Measurements from ENCODE around the gene QPRT. TPM values are rescaled to one million over a fixed set of nuclear protein-coding genes. Genes with fewer than 3 reads are reported as not detected.
"Not testable (repeated sequence)": the region's sequence is repeated elsewhere in the genome, so short reads cannot be mapped to it uniquely, and the experiment has no call there.

The QPRT gene
- 10 to 100 TPM; 13.3 to 15.7 TPM for total RNA-seq

DNA sequence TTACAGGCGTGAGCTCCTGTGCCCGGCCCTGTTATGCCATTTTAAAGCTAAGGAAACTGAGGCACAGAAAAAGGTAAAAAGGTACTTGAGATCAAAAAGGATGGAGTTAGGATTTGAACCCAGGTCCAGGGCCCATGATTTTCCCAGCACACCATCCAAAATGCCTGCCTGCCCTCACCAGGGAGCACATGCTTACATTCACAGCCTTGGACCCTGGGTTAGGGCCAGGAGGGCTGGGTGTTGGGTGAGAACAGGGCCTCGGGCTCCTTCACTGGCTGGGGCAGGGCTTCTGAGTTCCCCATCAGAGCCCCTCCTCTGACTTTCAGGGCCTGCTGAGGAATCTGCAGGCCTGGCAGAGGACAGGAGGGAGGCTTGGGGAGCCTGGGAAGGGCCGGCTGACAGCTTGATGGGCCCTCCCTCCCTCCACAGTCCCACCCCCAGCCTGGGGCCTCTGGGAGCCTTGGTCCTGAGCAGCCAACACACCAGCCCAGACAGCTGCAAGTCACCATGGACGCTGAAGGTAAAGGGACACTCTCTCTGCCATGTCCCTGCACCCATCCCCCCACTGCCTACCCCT is at the start of gene QPRT:
Gene QPRT, plus strand, starts transcription at position 490 of the 577 bp plus-strand sequence. Its CDS starts 18 bp downstream, at position 508.
- Mint-ChIP-seq H3K36me3 (peaks cover 16% of the 10 kb centered on the region), H3K27me3 (no peaks in the 10 kb centered on the region), H3K9me3 (ENCODE audit: low read depth) (no peaks in the 10 kb centered on the region), H3K4me3 (peak within 1 kb of the TSS; percentile 61), H3K4me1 (peaks cover 30% of the 10 kb centered on the region), H3K27ac (peak within 1 kb of the TSS; percentile 77)
- no peak for DNase-seq
- CTCF ChIA-PET, result interaction anchor here (0.9 to 3.2 kb wide), 6 partner anchors 9 to 106 kb away, joined by 3 to 12 read pairs (median 4); partner anchors contain the start of gene SPN
- peak; percentile 37 for ATAC-seq

GRCh38 chr16:29629318-29629717 is 49.7 kb upstream of the QPRT start:
- CTCF ChIA-PET; H3K9me3 Mint-ChIP-seq (ENCODE audit: low read depth); DNase-seq; H3K4me3 Mint-ChIP-seq; H3K36me3 Mint-ChIP-seq; H3K27me3 Mint-ChIP-seq; ATAC-seq: not testable (repeated sequence)
- Mint-ChIP-seq H3K27ac (peak overlapping the region; percentile 3), H3K4me1 (peaks cover 29% of the 10 kb centered on the region)

DNA sequence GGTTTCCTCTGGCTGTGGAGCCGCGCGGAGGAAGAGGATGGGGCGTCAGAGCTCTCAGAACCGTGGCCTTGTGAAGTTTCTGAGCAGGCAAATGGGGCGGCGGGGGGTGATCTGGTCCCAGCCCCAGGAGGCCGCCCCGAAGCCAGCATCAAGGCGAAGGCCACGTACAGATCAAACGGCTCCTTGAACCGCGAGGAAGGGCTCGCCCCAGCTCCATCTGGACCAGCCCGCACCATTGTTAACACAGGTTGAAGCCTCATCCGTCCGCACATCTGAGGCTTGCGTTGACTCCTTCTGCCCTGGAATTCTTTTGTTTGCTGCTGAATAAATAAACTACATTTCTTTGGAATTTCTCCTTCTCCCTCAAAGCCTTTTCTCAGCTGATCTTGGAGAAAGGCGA is 47.3 kb upstream of the QPRT start:
- H3K27me3 Mint-ChIP-seq; CTCF ChIA-PET; H3K36me3 Mint-ChIP-seq; H3K4me3 Mint-ChIP-seq; DNase-seq; ATAC-seq; H3K27ac Mint-ChIP-seq; H3K9me3 Mint-ChIP-seq (ENCODE audit: low read depth): not testable (repeated sequence)
- H3K4me1 Mint-ChIP-seq, result peaks cover 20% of the 10 kb centered on the region

DNA sequence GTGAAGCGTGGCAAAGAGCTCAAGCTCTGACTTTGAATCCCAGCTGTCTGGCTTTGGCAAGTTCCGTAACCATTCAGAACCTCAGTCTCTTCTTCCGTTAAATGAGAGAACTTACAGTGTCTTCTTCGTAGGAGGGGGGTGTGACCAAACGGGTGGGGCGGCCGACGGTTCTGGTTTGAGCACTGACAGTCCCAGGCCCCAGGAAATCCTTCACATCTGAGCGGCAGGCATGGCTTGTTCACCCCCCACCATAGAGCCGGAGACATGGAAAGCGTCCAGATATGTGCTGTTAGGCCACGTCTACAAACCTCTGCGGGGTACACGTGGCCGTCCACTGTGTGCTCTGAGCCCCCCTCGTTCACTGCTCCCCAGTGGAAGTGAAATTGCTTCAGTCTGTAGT is 43.1 kb upstream of the QPRT start:
- H3K9me3 Mint-ChIP-seq (ENCODE audit: low read depth); ATAC-seq; H3K27ac Mint-ChIP-seq; CTCF ChIA-PET; H3K27me3 Mint-ChIP-seq; H3K36me3 Mint-ChIP-seq; H3K4me3 Mint-ChIP-seq; DNase-seq: not testable (repeated sequence)
- peaks cover 11% of the 10 kb centered on the region for H3K4me1 Mint-ChIP-seq

GRCh38 chr16:29636368-29636767 is 42.6 kb upstream of the QPRT start:
- H3K9me3 Mint-ChIP-seq (ENCODE audit: low read depth); H3K27ac Mint-ChIP-seq; H3K27me3 Mint-ChIP-seq; CTCF ChIA-PET; H3K36me3 Mint-ChIP-seq; ATAC-seq; DNase-seq; H3K4me3 Mint-ChIP-seq: not testable (repeated sequence)
- H3K4me1 Mint-ChIP-seq, result peaks cover 16% of the 10 kb centered on the region

GRCh38 chr16:29638751-29639150 is 40.2 kb upstream of the QPRT start:
- peaks cover 33% of the 10 kb centered on the region for H3K4me1 Mint-ChIP-seq
- CTCF ChIA-PET; H3K36me3 Mint-ChIP-seq; ATAC-seq; H3K27ac Mint-ChIP-seq; H3K4me3 Mint-ChIP-seq; H3K9me3 Mint-ChIP-seq (ENCODE audit: low read depth); DNase-seq; H3K27me3 Mint-ChIP-seq: not testable (repeated sequence)

DNA sequence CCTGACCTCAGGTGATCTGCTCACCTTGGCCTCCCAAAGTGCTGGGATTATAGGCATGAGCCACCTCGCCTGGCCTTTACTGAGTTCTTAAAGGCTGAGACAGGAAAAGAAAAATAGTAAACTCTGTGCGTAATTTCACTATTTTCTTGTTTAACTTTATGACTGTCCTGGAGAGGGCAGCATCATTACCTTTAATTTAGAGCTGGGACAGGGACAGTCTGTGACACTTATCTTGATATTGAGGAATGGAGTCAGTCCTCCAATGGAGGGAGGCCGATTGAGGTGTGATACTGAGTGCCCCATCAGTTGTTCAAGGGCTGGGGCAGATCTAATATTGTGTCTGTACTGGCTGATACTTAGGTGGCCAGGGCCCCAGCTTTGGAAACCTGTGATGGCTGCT is 37.4 kb upstream of the QPRT start:
- no peaks in the 10 kb centered on the region for H3K27me3 Mint-ChIP-seq

GRCh38 chr16:29643596-29643995 is 35.4 kb upstream of the QPRT start:
- H3K36me3 Mint-ChIP-seq, result no peaks in the 10 kb centered on the region
- CTCF ChIA-PET, result interaction anchor here (0.6 to 1.0 kb wide), 3 partner anchors 19 to 81 kb away, joined by 3 to 4 read pairs (median 4); partner anchors contain the start of gene SPN
- DNase-seq (no peak), ATAC-seq (no peak)
- H3K9me3 Mint-ChIP-seq (ENCODE audit: low read depth), result no peaks in the 10 kb centered on the region
- no peak overlapping the region for H3K4me3 Mint-ChIP-seq
- H3K27me3 Mint-ChIP-seq, result no peaks in the 10 kb centered on the region
- peaks cover 51% of the 10 kb centered on the region for H3K4me1 Mint-ChIP-seq
- no peak overlapping the region for H3K27ac Mint-ChIP-seq

More for the DNA sequence above, 37.4 kb upstream of the QPRT start:
- Mint-ChIP-seq H3K27ac (peak overlapping the region; percentile 84), H3K9me3 (ENCODE audit: low read depth) (no peaks in the 10 kb centered on the region), H3K4me3 (peak overlapping the region; percentile 49), H3K4me1 (peaks cover 51% of the 10 kb centered on the region), H3K36me3 (no peaks in the 10 kb centered on the region)
- ATAC-seq (peak; percentile 57), DNase-seq (no peak)
- CTCF ChIA-PET, result interaction anchor here (0.7 to 3.1 kb wide), 14 partner anchors 10 to 391 kb away, joined by 3 to 18 read pairs (median 3); partner anchors contain the start of genes MVP and SPN

DNA sequence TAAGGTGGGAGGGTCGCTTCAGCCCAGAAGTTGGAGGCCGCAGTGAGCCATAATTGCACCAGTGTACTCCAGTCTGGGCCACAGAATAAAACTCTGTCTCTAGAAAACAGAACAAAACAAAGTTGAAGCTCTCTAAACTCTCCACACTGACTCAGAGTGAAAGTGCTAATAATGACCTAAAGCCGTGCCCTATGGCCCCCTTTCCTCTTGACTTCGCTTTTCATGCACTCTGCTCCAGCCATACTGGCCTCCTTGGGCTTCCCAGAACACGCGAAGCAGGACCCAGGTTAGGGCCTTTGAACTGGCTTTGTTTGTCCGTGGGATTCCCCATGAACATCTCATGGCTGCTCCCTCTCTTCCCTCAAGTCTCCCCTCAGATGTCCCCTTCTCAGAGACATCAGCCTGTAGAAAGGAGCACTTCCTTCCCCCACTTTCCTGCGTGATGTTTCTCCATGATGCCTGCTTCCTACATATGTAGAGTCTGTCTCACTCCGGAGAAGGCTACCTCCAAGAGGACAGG is 34.6 kb upstream of the QPRT start:
- no peak for ATAC-seq
- Mint-ChIP-seq H3K9me3 (ENCODE audit: low read depth) (no peaks in the 10 kb centered on the region), H3K27me3 (no peaks in the 10 kb centered on the region), H3K4me3 (no peak overlapping the region), H3K27ac (no peak overlapping the region), H3K4me1 (peaks cover 51% of the 10 kb centered on the region), H3K36me3 (no peaks in the 10 kb centered on the region)
- CTCF ChIA-PET, result no interaction called here
- DNase-seq, result no peak

- no peaks in the 10 kb centered on the region for H3K9me3 Mint-ChIP-seq (ENCODE audit: low read depth)
- no peak for DNase-seq
- H3K4me1 Mint-ChIP-seq, result peaks cover 58% of the 10 kb centered on the region
- no peak for ATAC-seq
- H3K27ac Mint-ChIP-seq, result no peak overlapping the region
- no peaks in the 10 kb centered on the region for H3K27me3 Mint-ChIP-seq
- CTCF ChIA-PET, result interaction anchor here (1.1 to 1.9 kb wide), 2 partner anchors 18 to 203 kb away, joined by 3 to 6 read pairs; partner anchors contain the start of gene SPN
- H3K36me3 Mint-ChIP-seq, result no peaks in the 10 kb centered on the region
- H3K4me3 Mint-ChIP-seq, result no peak overlapping the region
Measured at GRCh38 chr16:29644973-29645693, 33.8 kb upstream of the QPRT start.

DNA sequence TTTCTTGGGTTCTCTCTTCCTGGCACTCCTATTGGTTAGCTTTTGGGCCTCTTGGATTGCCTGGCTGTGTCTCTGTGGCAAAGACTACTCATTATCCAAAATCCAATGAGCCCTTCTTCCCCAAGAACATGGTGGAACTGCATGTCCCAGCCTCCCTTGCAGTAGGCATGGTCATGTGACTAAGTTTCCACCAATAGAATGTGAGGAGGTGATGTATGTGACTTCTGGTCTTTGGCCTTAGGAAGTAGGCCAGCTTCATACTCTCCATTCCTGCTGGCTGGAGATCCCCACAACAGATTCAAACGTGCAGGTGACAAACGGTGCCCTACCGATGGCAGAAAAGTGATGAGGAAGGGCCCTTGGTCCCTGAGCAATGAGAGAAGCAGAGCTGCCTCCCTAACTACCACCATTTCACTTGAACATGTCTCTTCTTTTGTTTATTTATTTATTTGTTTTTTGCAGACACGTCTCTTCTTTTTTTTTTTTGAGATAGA is 33.2 kb upstream of the QPRT start:
- H3K36me3 Mint-ChIP-seq, result no peaks in the 10 kb centered on the region
- CTCF ChIA-PET, result interaction anchor here (1.1 to 1.9 kb wide), 2 partner anchors 18 to 203 kb away, joined by 3 to 6 read pairs; partner anchors contain the start of gene SPN
- H3K4me1 Mint-ChIP-seq, result peaks cover 58% of the 10 kb centered on the region
- H3K27me3 Mint-ChIP-seq, result no peaks in the 10 kb centered on the region
- no peaks in the 10 kb centered on the region for H3K9me3 Mint-ChIP-seq (ENCODE audit: low read depth)
- ATAC-seq (no peak), DNase-seq (no peak)
- peak overlapping the region; percentile 13 for H3K27ac Mint-ChIP-seq
- H3K4me3 Mint-ChIP-seq, result no peak overlapping the region

DNA sequence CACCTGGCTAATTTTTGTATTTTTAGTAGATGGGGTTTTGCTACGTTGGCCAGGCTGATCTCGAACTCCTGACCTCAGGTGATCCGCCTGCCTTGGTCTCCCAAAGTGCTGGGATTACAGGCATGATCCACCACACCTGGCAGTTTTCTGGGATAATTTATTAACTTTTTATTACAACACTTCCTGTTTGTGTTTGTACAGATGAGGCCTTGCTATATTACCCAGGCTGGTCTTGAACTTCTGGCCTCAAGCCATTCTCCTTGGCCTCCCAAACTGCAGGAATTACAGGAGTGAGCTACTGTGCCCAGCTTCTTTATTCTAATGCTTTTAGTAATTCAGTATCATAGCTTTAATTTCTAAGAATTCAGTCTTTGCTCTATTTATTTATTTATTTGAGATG is 32.0 kb upstream of the QPRT start:
- Mint-ChIP-seq H3K27me3 (no peaks in the 10 kb centered on the region), H3K36me3 (no peaks in the 10 kb centered on the region), H3K4me1 (peaks cover 47% of the 10 kb centered on the region), H3K27ac (no peak overlapping the region), H3K9me3 (ENCODE audit: low read depth) (no peaks in the 10 kb centered on the region), H3K4me3 (no peak overlapping the region)
- ATAC-seq (no peak), DNase-seq (no peak)
- CTCF ChIA-PET, result no interaction called here

- no peaks in the 10 kb centered on the region for H3K27me3 Mint-ChIP-seq
- no peak for DNase-seq
Measured at GRCh38 chr16:29649588-29650494, 29.1 kb upstream of the QPRT start.

More at GRCh38 chr16:29649588-29650494, 29.1 kb upstream of the QPRT start:
- no peaks in the 10 kb centered on the region for H3K9me3 Mint-ChIP-seq (ENCODE audit: low read depth)
- peak overlapping the region; percentile 68 for H3K27ac Mint-ChIP-seq
- CTCF ChIA-PET, result interaction anchor here (1.0 to 3.6 kb wide), 3 partner anchors 8 to 42 kb away, joined by 3 to 18 read pairs (median 14); partner anchors contain the start of gene SPN
- H3K4me1 Mint-ChIP-seq, result peaks cover 27% of the 10 kb centered on the region
- ATAC-seq, result no peak
- H3K36me3 Mint-ChIP-seq, result no peaks in the 10 kb centered on the region
- no peak overlapping the region for H3K4me3 Mint-ChIP-seq
